Sigmoid colon (tissue), 7 donors: ENCODE results near the gene ZNF610. TPM values are rescaled to one million over a fixed set of nuclear protein-coding genes. Genes with fewer than 3 reads are reported as not detected.
"Not testable (repeated sequence)": the region's sequence is repeated elsewhere in the genome, so short reads cannot be mapped to it uniquely, and the experiment has no call there.

ENCODE experiments used
- DNase-seq: peaks from one replicate; pipeline ENCODE4 v3.0.0-alpha.2; 2019
- H3K27ac ChIP-seq, 4 donors: fragments of 200-600 bp; sonication (generic); one replicate each; pipeline ENCODE4 v1.5.1; 2016 to 2019; ENCODE audit warnings: mild to moderate bottlenecking in 1 of 4
- H3K27me3 ChIP-seq, 3 donors: fragments of 200-600 bp; sonication (generic); one replicate each; pipeline ENCODE4 v1.5.1; 2019; ENCODE audit warnings: mild to moderate bottlenecking in 1 of 3
- H3K36me3 ChIP-seq, 4 donors: fragments of 200-600 bp; sonication (generic); one replicate each; pipeline ENCODE4 v1.5.1; 2016 to 2019
- H3K4me1 ChIP-seq, 4 donors: fragments of 200-600 bp; sonication (generic); one replicate each; pipeline ENCODE4 v1.5.1; 2017 to 2019
- H3K4me3 ChIP-seq, 4 donors: fragments of 200-600 bp; sonication (generic); one replicate each; pipeline ENCODE4 v1.5.1; 2017 to 2019; ENCODE audit warnings: mild to moderate bottlenecking in 2 of 4, moderate library complexity in 1 of 4
- H3K9me3 ChIP-seq, 4 donors: fragments of 200-600 bp in 3 of 4; sonication (generic) in 3 of 4; one replicate each; pipeline versions ENCODE4 v1.5.1 to v1.6.1; 2013 to 2019
- EP300 ChIP-seq, 4 donors: sonication (generic); formaldehyde crosslinking; IDR thresholded peaks; one replicate each; pipeline ENCODE4 v1.6.1; 2017; ENCODE audit warnings: antibody characterized with exemption in 4 of 4
- POLR2A ChIP-seq, 2 donors: fragments of 450-650 bp; IDR thresholded peaks; one replicate each; pipeline ENCODE4 v1.6.1; 2016; ENCODE audit warnings: antibody characterized with exemption in 2 of 2, mild to moderate bottlenecking in 2 of 2, moderate library complexity in 2 of 2
- POLR2AphosphoS5 ChIP-seq, 4 donors: sonication (generic); formaldehyde crosslinking; IDR thresholded peaks; one replicate each; pipeline ENCODE4 v1.6.1; 2017; ENCODE audit warnings: antibody characterized with exemption in 4 of 4
- WGBS, 2 donors: extraction: QIAGEN DNeasy Blood & Tissue Kit; methylation state at CpG; one replicate each; pipeline ENCODE4 v1.1.7; 2013; 5-methylcytosine and 5-hydroxymethylcytosine counted together
- intact Hi-C: fragments of 100-400 bp; cut with DNase I; formaldehyde crosslinking; loops from one replicate; pipeline ENCODE4 v1.15.1; 2023
- polyA plus RNA-seq, 3 donors: library from polyadenylated mRNA; stranded (reverse); fragments of 200-250 nt; gene quantifications; one replicate each; pipeline ENCODE4 v1.2.3, GENCODE V29; 2013
- total RNA-seq, 4 donors: library from RNA; depleted of rRNA; stranded (reverse); fragments of >200 nt; gene quantifications; one replicate each; pipeline ENCODE4 v1.1.0, GENCODE V29; 2016
- TF ChIP-seq, protein P1 (sequence below), 4 experiments: fragments of 450-650 bp in 3 of 4; fragments of 200-600 bp in 1 of 4; IDR thresholded peaks; one replicate each; pipeline ENCODE4 v1.5.1; 2016 to 2019; ENCODE audit warnings: antibody characterized with exemption in 4 of 4, mild to moderate bottlenecking in 3 of 4, moderate library complexity in 2 of 4
- donor health status: healthy with polysubstance abuse.
- donor health status: Bipolar disorder and iron deficiency.
- donor health status: healthy.

The ZNF610 gene
- total and polyA plus RNA-seq, 7 donors = 0.90 to 3.2 (median 2.3) TPM; not detected in 1

DNA sequence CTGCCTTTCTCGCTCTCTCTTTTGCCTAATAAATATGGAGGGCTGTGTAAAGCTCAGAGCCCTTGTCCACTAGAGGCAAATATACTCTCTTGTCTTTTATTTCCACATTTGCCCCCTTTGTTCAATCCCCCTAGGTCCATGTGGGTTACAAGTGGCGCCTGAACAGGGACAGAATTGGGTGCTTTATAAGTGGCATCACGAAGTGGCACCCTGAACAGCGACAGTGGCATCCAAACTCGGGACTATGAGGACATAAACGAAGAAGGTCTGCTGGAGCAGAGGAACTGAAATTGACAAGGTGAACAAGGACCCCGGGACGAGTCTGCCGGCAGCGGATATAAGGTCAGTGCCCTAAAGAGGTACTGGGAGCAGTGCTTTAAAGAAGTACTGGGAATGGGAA lies 4.3 kb upstream of the ZNF610 start:
- intact Hi-C loops = no loop called here
- H3K4me1 ChIP-seq = peaks cover 0 to 9% (median 1%) of the 10 kb centered on the region in 4 donors
- H3K36me3 ChIP-seq = no peaks in the 10 kb centered on the region
- TF ChIP-seq POLR2A (IDR thresholded peaks at IDR 0.05) (no peak), EP300 (IDR thresholded peaks at IDR 0.05) (no peak), POLR2AphosphoS5 (IDR thresholded peaks at IDR 0.05) (no peak)
- TF ChIP-seq, protein P1, sequence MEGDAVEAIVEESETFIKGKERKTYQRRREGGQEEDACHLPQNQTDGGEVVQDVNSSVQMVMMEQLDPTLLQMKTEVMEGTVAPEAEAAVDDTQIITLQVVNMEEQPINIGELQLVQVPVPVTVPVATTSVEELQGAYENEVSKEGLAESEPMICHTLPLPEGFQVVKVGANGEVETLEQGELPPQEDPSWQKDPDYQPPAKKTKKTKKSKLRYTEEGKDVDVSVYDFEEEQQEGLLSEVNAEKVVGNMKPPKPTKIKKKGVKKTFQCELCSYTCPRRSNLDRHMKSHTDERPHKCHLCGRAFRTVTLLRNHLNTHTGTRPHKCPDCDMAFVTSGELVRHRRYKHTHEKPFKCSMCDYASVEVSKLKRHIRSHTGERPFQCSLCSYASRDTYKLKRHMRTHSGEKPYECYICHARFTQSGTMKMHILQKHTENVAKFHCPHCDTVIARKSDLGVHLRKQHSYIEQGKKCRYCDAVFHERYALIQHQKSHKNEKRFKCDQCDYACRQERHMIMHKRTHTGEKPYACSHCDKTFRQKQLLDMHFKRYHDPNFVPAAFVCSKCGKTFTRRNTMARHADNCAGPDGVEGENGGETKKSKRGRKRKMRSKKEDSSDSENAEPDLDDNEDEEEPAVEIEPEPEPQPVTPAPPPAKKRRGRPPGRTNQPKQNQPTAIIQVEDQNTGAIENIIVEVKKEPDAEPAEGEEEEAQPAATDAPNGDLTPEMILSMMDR (IDR thresholded peaks at IDR 0.05) = no peak
- 85 to 96% methylated on average over 10 of the region's 10 CpGs for WGBS, 2 donors
- no peak overlapping the region for H3K4me3 ChIP-seq
- peaks cover 17 to 64% (median 53%) of the 10 kb centered on the region in 4 donors for H3K9me3 ChIP-seq
- no peaks in the 10 kb centered on the region for H3K27me3 ChIP-seq
- DNase-seq = no peak
- H3K27ac ChIP-seq = no peak overlapping the region

DNA sequence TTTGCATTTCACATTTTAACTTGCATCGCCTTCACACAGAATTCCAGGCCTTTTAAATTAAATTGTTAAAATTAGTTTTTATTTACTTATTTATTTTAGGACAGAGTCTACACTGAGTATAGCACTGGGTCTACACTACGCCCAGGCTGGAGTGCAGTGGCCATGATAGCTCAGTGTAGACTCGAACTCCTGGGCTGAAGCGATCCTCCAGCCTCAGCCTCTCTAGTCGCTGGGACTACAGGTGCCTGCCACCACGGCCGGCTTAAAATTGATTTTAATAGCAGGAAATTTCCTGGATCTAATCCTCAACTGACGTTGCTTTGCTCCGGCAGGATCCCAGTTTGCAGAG lies 301 bp upstream of the ZNF610 start:
- Histone ChIP-seq H3K36me3 (no peaks in the 10 kb centered on the region), H3K4me3 (peak overlapping the region; percentile 58 to 76 (median 68)), H3K9me3 (peaks cover 13 to 39% (median 26%) of the 10 kb centered on the region in 4 donors), H3K27me3 (no peaks in the 10 kb centered on the region), H3K4me1 (peaks cover 0 to 17% (median 7%) of the 10 kb centered on the region in 4 donors), H3K27ac (peak overlapping the region; percentile 78 to 87 (median 80))
- no peak for DNase-seq
- intact Hi-C loops = loop anchor here (1.0 to 5.0 kb wide), 4 partner anchors 33 to 68 kb away; partner anchors contain the start of genes ZNF480, ZNF528, ZNF766 and ZNF880
- 52 to 59% methylated on average over 9 of the region's 9 CpGs for WGBS, 2 donors
- TF ChIP-seq, protein P1 (IDR thresholded peaks at IDR 0.05) = no peak
- TF ChIP-seq POLR2A (IDR thresholded peaks at IDR 0.05) (no peak), POLR2AphosphoS5 (IDR thresholded peaks at IDR 0.05) (no peak), EP300 (IDR thresholded peaks at IDR 0.05) (no peak)

- TF ChIP-seq POLR2A (IDR thresholded peaks at IDR 0.05) (no peak), EP300 (IDR thresholded peaks at IDR 0.05) (no peak), POLR2AphosphoS5 (IDR thresholded peaks at IDR 0.05) (no peak)
- TF ChIP-seq, protein P1 (IDR thresholded peaks at IDR 0.05) = no peak
- Histone ChIP-seq H3K4me3 (peak overlapping the region; percentile 58 to 76 (median 68)), H3K4me1 (peaks cover 0 to 17% (median 7%) of the 10 kb centered on the region in 4 donors), H3K36me3 (no peaks in the 10 kb centered on the region), H3K27ac (peak overlapping the region; percentile 78 to 87 (median 80)), H3K9me3 (peaks cover 5 to 28% (median 15%) of the 10 kb centered on the region in 4 donors), H3K27me3 (no peaks in the 10 kb centered on the region)
- DNase-seq = no peak
- 5 to 6% methylated on average over 9 of the region's 9 CpGs for WGBS, 2 donors
- intact Hi-C loops = loop anchor here (1.0 to 5.0 kb wide), 4 partner anchors 32 to 70 kb away; partner anchors contain the start of genes ZNF480, ZNF528, ZNF766 and ZNF880
Observed at GRCh38 chr19:52336791-52337381, 843 bp downstream of the ZNF610 start.

DNA sequence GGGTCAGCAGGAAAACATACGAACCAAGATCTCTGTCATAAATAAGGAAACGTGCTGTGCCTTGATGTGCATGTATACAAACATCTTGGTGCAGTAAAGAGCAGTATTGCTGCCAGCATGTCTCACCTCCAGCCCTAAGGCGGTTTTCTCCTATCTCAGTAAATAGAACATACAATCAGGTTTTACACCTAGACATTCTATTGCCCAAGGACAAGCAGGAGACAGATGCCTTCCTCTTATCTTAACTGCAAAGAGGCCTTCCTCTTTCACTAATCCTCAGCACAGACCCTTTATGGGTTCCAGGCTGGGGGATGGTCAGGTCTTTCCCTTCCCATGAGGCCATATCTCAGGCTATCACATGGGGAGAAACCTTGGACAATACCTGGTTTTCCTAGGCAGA lies 3.0 kb downstream of the ZNF610 start:
- H3K36me3 ChIP-seq, H3K4me3 ChIP-seq, DNase-seq, H3K27ac ChIP-seq, H3K27me3 ChIP-seq: not testable (repeated sequence)
- H3K4me1 ChIP-seq = peaks cover 0 to 17% (median 7%) of the 10 kb centered on the region in 4 donors
- peaks cover 0 to 14% (median 4%) of the 10 kb centered on the region in 4 donors for H3K9me3 ChIP-seq
- WGBS, 2 donors = 83 to 91% methylated on average over 3 of the region's 3 CpGs
- intact Hi-C loops = loop anchor here (5.0 kb wide), 1 partner anchor 72 kb away; the partner anchor contains the start of gene ZNF766

DNA sequence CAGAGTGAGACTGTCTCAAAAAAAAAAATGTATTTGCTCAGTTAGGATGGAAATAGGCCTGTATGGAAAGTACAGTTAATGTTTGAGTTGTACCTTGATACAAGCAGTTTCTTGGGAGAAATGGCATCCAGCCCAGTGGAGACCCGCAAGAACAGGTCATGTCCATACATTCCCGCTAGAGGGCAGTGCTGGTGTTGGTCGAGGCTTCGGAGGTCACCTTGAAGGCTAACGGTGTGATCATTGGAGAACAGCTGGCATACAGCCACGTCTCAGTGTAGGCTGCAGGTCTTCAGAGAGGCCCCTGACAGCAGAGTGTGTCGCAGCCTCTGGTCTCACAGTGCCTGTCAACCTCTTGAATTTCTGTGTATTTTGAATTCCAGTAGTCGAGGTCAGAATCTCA lies 7.5 kb downstream of the ZNF610 start:
- intact Hi-C loops = no loop called here
- Histone ChIP-seq H3K4me3 (no peak overlapping the region), H3K36me3 (peaks cover 0 to 11% (median under 1%) of the 10 kb centered on the region in 4 donors), H3K27me3 (no peaks in the 10 kb centered on the region), H3K27ac (no peak overlapping the region), H3K9me3 (peaks cover 0 to 4% (median 0%) of the 10 kb centered on the region in 4 donors), H3K4me1 (no peaks in the 10 kb centered on the region)
- peak; percentile 65 for DNase-seq
- TF ChIP-seq, protein P1 (IDR thresholded peaks at IDR 0.05) = peak in 2 of 4 experiments; percentile 19 to 38
- TF ChIP-seq EP300 (IDR thresholded peaks at IDR 0.05) = no peak
- WGBS, 2 donors = 32 to 57% methylated on average over 8 of the region's 8 CpGs
